HEK293T (cell line): Measurements from ENCODE around the gene LRBA.
"Not testable (repeated sequence)": the region's sequence is repeated elsewhere in the genome, so short reads cannot be mapped to it uniquely, and the experiment has no call there.

Experiments
- BHLHE40 ChIP-seq: fragments of 450-650 bp; IDR thresholded peaks from 2 replicates; pipeline ENCODE4 v1.6.1; 2016; ENCODE audit warnings: mild to moderate bottlenecking, moderate library complexity, borderline replicate concordance
- ELF4 ChIP-seq: fragments of 450-650 bp; IDR thresholded peaks from 2 replicates; pipeline ENCODE4 v1.6.1; 2017; ENCODE audit warnings: antibody characterized with exemption
- FOXK2 ChIP-seq: fragments of 450-650 bp; IDR thresholded peaks from 2 replicates; pipeline ENCODE4 v1.6.1; 2016; ENCODE audit warnings: mild to moderate bottlenecking
- FOXM1 ChIP-seq: fragments of 450-650 bp; IDR thresholded peaks from 2 replicates; pipeline ENCODE4 v1.6.1; 2017; ENCODE audit warnings: mild to moderate bottlenecking, borderline replicate concordance
- HDGF ChIP-seq: fragments of 450-650 bp; IDR thresholded peaks from 2 replicates; pipeline ENCODE4 v1.6.1; 2017; ENCODE audit warnings: antibody characterized with exemption, borderline replicate concordance
- LEF1 ChIP-seq: fragments of 450-650 bp; IDR thresholded peaks from 2 replicates; pipeline ENCODE4 v1.6.1; 2017; ENCODE audit warnings: mild to moderate bottlenecking, borderline replicate concordance
- NFRKB ChIP-seq: fragments of 450-650 bp; IDR thresholded peaks from 2 replicates; pipeline ENCODE4 v1.6.1; 2016; ENCODE audit warnings: mild to moderate bottlenecking, moderate library complexity
- SP1 ChIP-seq: fragments of 450-650 bp; IDR thresholded peaks from 2 replicates; pipeline ENCODE4 v1.6.1; 2017
- SUZ12 ChIP-seq: fragments of 450-650 bp; IDR thresholded peaks from 2 replicates; pipeline ENCODE4 v1.6.1; 2016; ENCODE audit warnings: mild to moderate bottlenecking

GRCh38 chr4:150537911-150538310, 477.2 kb downstream of the LRBA start:
- TF ChIP-seq FOXM1, SUZ12, BHLHE40, HDGF, ELF4, LEF1, SP1, NFRKB, FOXK2: not testable (repeated sequence)
